ENCODE measurements around the gene ANKRD39. TPM values are rescaled to one million over a fixed set of nuclear protein-coding genes. Genes with fewer than 3 reads are reported as not detected.

The ANKRD39 gene
- total and polyA plus RNA-seq, 2 donors (not counting 1 experiment from before 2014, with no cell fraction given), result 14.8 to 19.3 TPM

GRCh38 chr2:96832754-96833507 is 24.9 kb downstream of the ANKRD39 start:
- Histone ChIP-seq H2AFZ (ENCODE audit: insufficient read depth, low read depth, low read length, poor library complexity, severe bottlenecking) (no peak overlapping the region), H3K36me3 (replicated peaks in 1 of 2; ENCODE audit: control extremely low read depth in 1 of 2, control insufficient read depth in 1 of 2, extremely low read depth in 1 of 2, insufficient read depth in 2 of 2, low read length in 1 of 2) (peaks cover 0 to 74% of the 10 kb centered on the region in 2 experiments), H3K4me3 (ENCODE audit: control extremely low read depth in 1 of 5, extremely low read depth in 1 of 5, insufficient read depth in 1 of 5, low read depth in 2 of 5, low read length in 4 of 5) (no peak overlapping the region), H3K4me2 (replicated peaks; ENCODE audit: low read depth, low read length, poor library complexity, severe bottlenecking) (peak overlapping the region; percentile 15), H4K20me1 (ENCODE audit: control insufficient read depth, insufficient read depth, low read length, poor library complexity, severe bottlenecking) (no peaks in the 10 kb centered on the region), H3K27me3 (replicated peaks in 1 of 4; ENCODE audit: control extremely low read depth in 1 of 4, control insufficient read depth in 3 of 4, insufficient read depth in 4 of 4, low read length in 3 of 4) (no peaks in the 10 kb centered on the region), H3K9me3 (ENCODE audit: control extremely low read depth in 1 of 3, control insufficient read depth in 2 of 3, insufficient read depth in 1 of 3, low read length in 2 of 3) (no peaks in the 10 kb centered on the region), H3K27ac (ENCODE audit: low read length in 2 of 2) (peak overlapping the region in 1 of 2 donors; percentile 13), H3K4me1 (ENCODE audit: control insufficient read depth in 2 of 2, insufficient read depth in 2 of 2, low read length in 2 of 2) (peaks cover 0 to 5% of the 10 kb centered on the region in 2 donors), H3K79me2 (ENCODE audit: control insufficient read depth, insufficient read depth, low read length) (no peaks in the 10 kb centered on the region), H3K9ac (ENCODE audit: low read length) (no peak overlapping the region)
- intact Hi-C loops (cut with micrococcal nuclease), result no loop called here
- Mint-ChIP-seq H3K9me3 (ENCODE audit: insufficient read depth) (no peaks in the 10 kb centered on the region), H3K4me3 (no peak overlapping the region), H3K4me1 (peaks cover 10% of the 10 kb centered on the region), H3K27me3 (no peaks in the 10 kb centered on the region), H3K27ac (peak overlapping the region; percentile 75)
- ChIA-PET POLR2A (no interaction called here), CTCF (interaction anchor here (0.7 to 2.1 kb wide), 2 partner anchors 16 to 197 kb away, joined by 3 to 8 read pairs; partner anchors contain the start of gene CNNM3)
- WGBS (ENCODE audit: insufficient coverage), result 66% methylated on average over 16 of the region's 18 CpGs
- TF ChIP-seq EZH2 (IDR thresholded peaks at IDR 0.05; ENCODE audit: borderline replicate concordance, insufficient read depth, low read depth, low read length, poor library complexity, severe bottlenecking) (no peak), CTCF (IDR thresholded peaks at IDR 0.05) (no peak)
- no peak for DNase-seq
- ATAC-seq (ENCODE audit: low read depth), result peak; percentile 53

GRCh38 chr2:96832408-96832753 is 25.4 kb downstream of the ANKRD39 start:
- Histone ChIP-seq H2AFZ (ENCODE audit: insufficient read depth, low read depth, low read length, poor library complexity, severe bottlenecking) (no peak overlapping the region), H3K79me2 (ENCODE audit: control insufficient read depth, insufficient read depth, low read length) (no peaks in the 10 kb centered on the region), H3K4me3 (ENCODE audit: control extremely low read depth in 1 of 5, extremely low read depth in 1 of 5, insufficient read depth in 1 of 5, low read depth in 2 of 5, low read length in 4 of 5) (no peak overlapping the region), H3K36me3 (replicated peaks in 1 of 2; ENCODE audit: control extremely low read depth in 1 of 2, control insufficient read depth in 1 of 2, extremely low read depth in 1 of 2, insufficient read depth in 2 of 2, low read length in 1 of 2) (peaks cover 0 to 74% of the 10 kb centered on the region in 2 experiments), H3K4me1 (ENCODE audit: control insufficient read depth in 2 of 2, insufficient read depth in 2 of 2, low read length in 2 of 2) (peaks cover 0 to 5% of the 10 kb centered on the region in 2 donors), H4K20me1 (ENCODE audit: control insufficient read depth, insufficient read depth, low read length, poor library complexity, severe bottlenecking) (no peaks in the 10 kb centered on the region), H3K4me2 (replicated peaks; ENCODE audit: low read depth, low read length, poor library complexity, severe bottlenecking) (no peak overlapping the region), H3K9ac (ENCODE audit: low read length) (no peak overlapping the region), H3K27me3 (replicated peaks in 1 of 4; ENCODE audit: control extremely low read depth in 1 of 4, control insufficient read depth in 3 of 4, insufficient read depth in 4 of 4, low read length in 3 of 4) (no peaks in the 10 kb centered on the region), H3K27ac (ENCODE audit: low read length in 2 of 2) (no peak overlapping the region), H3K9me3 (ENCODE audit: control extremely low read depth in 1 of 3, control insufficient read depth in 2 of 3, insufficient read depth in 1 of 3, low read length in 2 of 3) (no peaks in the 10 kb centered on the region)
- Mint-ChIP-seq H3K27ac (no peak overlapping the region), H3K9me3 (ENCODE audit: insufficient read depth) (no peaks in the 10 kb centered on the region), H3K4me3 (no peak overlapping the region), H3K27me3 (no peaks in the 10 kb centered on the region), H3K4me1 (peaks cover 10% of the 10 kb centered on the region)
- ChIA-PET CTCF (no interaction called here), POLR2A (no interaction called here)
- WGBS (ENCODE audit: insufficient coverage), result 94% methylated on average over 11 of the region's 11 CpGs
- intact Hi-C loops (cut with micrococcal nuclease), result no loop called here
- no peak for ATAC-seq (ENCODE audit: low read depth)
- DNase-seq, result no peak
- TF ChIP-seq CTCF (IDR thresholded peaks at IDR 0.05) (no peak), EZH2 (IDR thresholded peaks at IDR 0.05; ENCODE audit: borderline replicate concordance, insufficient read depth, low read depth, low read length, poor library complexity, severe bottlenecking) (no peak)

All from B cell (primary cell).